Ascending aorta (tissue), 2 donors: Measurements from ENCODE around the gene CPNE4. TPM values are rescaled to one million over a fixed set of nuclear protein-coding genes. Genes with fewer than 3 reads are reported as not detected.

ENCODE experiments used
- DNase-seq, 2 donors: peaks; one replicate each; pipeline ENCODE4 v3.0.0-alpha.2; 2019; ENCODE audit warnings: low spot score in 2 of 2
- H3K27ac ChIP-seq, 2 donors: fragments of 200-600 bp; sonication (generic); one replicate each; pipeline ENCODE4 v1.5.1; 2016 to 2017; ENCODE audit warnings: mild to moderate bottlenecking in 1 of 2
- H3K27me3 ChIP-seq: fragments of 200-600 bp; sonication (generic); one replicate; pipeline ENCODE4 v1.5.1; 2017
- H3K36me3 ChIP-seq, 2 donors: fragments of 200-600 bp; sonication (generic); one replicate each; pipeline ENCODE4 v1.5.1; 2016
- H3K4me1 ChIP-seq, 2 donors: fragments of 200-600 bp; sonication (generic); one replicate each; pipeline ENCODE4 v1.5.1; 2016 to 2017; ENCODE audit warnings: mild to moderate bottlenecking in 1 of 2
- H3K4me3 ChIP-seq, 2 donors: fragments of 200-600 bp; sonication (generic); one replicate each; pipeline ENCODE4 v1.5.1; 2016 to 2017; ENCODE audit warnings: mild to moderate bottlenecking in 1 of 2
- H3K9me3 ChIP-seq, 2 donors: fragments of 200-600 bp; sonication (generic); one replicate each; pipeline ENCODE4 v1.5.1; 2016
- intact Hi-C: fragments of 100-400 bp; cut with DNase I; formaldehyde crosslinking; loops from one replicate; pipeline ENCODE4 v1.15.1; 2023
- total RNA-seq: library from RNA; depleted of rRNA; stranded (reverse); fragments of >200 nt; gene quantifications from one replicate; pipeline ENCODE4 v1.1.0, GENCODE V29; 2016
- TF ChIP-seq, protein P1 (sequence below), 3 experiments: fragments of 200-600 bp in 2 of 3; fragments of 450-650 bp in 1 of 3; sonication (generic) in 2 of 3; IDR thresholded peaks; one replicate each; pipeline ENCODE4 v1.5.1; 2016 to 2019; ENCODE audit warnings: antibody characterized with exemption in 3 of 3, mild to moderate bottlenecking in 1 of 3, moderate library complexity in 1 of 3

The CPNE4 gene
- total RNA-seq, 1 donor from 2014 or later: not detected

DNA sequence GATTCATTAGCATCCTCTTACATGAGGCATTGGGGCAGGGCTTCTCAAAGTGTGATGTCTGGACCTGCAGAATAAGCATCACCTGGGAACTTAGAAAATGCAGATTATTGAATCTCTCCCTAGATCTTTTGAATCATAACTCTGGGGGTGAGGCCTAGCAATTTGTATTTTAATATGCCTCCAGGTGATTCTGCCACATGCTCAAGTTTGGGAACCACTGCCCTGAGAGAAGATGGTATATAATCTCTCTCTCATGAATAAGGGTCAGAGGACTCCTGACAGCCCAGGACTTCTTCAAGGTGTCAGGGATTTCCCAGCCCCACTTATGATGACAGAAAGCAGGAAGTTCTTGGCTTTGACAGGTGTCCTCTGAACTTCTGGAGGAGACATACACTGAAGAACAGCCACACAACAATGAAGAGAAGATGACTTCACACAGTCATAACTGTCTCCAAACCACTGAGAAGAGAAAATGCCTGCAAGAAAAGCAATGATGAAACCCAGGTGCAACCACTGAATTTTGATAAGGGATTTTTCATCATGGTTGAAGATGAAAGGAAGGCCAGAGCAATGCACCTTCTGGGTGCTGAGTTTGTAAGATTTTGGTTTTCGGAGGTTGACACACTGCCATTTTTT is 320.1 kb downstream of the CPNE4 start:
- intact Hi-C loops: no loop called here
- H3K4me1 ChIP-seq: no peaks in the 10 kb centered on the region
- TF ChIP-seq, protein P1, sequence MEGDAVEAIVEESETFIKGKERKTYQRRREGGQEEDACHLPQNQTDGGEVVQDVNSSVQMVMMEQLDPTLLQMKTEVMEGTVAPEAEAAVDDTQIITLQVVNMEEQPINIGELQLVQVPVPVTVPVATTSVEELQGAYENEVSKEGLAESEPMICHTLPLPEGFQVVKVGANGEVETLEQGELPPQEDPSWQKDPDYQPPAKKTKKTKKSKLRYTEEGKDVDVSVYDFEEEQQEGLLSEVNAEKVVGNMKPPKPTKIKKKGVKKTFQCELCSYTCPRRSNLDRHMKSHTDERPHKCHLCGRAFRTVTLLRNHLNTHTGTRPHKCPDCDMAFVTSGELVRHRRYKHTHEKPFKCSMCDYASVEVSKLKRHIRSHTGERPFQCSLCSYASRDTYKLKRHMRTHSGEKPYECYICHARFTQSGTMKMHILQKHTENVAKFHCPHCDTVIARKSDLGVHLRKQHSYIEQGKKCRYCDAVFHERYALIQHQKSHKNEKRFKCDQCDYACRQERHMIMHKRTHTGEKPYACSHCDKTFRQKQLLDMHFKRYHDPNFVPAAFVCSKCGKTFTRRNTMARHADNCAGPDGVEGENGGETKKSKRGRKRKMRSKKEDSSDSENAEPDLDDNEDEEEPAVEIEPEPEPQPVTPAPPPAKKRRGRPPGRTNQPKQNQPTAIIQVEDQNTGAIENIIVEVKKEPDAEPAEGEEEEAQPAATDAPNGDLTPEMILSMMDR (IDR thresholded peaks at IDR 0.05): no peak
- H3K9me3 ChIP-seq: no peaks in the 10 kb centered on the region
- H3K4me3 ChIP-seq: no peak overlapping the region
- H3K27me3 ChIP-seq: no peaks in the 10 kb centered on the region
- DNase-seq: no peak
- no peaks in the 10 kb centered on the region for H3K36me3 ChIP-seq
- no peak overlapping the region for H3K27ac ChIP-seq

DNA sequence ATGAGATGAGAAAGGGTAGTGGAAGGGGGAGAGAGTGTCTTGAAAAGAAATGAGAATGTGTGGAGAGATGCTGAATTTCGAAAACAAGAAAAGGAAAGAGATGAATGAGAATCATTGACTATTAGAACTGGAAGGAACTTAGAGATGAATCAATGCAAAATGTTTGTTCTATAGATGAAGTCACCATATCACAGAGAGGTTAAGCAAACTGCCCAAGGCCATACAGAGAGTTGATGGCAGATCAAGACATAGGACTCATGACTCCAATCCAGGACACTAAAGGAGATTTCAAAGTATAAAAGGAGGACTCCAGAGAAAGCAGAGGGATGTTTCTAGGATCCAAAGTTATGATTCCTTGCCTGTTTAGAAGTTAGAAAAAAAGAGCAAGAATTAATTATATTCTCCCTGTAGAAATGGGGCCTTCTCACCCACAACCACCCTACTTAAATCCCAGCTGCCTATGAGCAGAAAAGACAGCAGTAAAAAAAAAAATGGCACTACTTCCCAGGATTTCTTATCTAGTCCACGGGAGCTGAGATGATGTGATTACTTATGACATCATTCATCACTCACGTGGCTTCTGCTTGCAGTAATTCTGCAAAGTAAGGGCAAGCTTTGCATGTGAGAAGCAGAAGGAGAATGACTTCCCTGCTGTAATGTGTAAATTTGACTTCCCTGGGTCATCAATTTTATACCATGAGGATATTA is 321.2 kb downstream of the CPNE4 start:
- intact Hi-C loops: no loop called here
- H3K27ac ChIP-seq: no peak overlapping the region
- no peak for DNase-seq
- no peaks in the 10 kb centered on the region for H3K9me3 ChIP-seq
- TF ChIP-seq, protein P1 (IDR thresholded peaks at IDR 0.05): no peak
- H3K36me3 ChIP-seq: no peaks in the 10 kb centered on the region
- H3K4me1 ChIP-seq: no peaks in the 10 kb centered on the region
- no peaks in the 10 kb centered on the region for H3K27me3 ChIP-seq
- H3K4me3 ChIP-seq: no peak overlapping the region

DNA sequence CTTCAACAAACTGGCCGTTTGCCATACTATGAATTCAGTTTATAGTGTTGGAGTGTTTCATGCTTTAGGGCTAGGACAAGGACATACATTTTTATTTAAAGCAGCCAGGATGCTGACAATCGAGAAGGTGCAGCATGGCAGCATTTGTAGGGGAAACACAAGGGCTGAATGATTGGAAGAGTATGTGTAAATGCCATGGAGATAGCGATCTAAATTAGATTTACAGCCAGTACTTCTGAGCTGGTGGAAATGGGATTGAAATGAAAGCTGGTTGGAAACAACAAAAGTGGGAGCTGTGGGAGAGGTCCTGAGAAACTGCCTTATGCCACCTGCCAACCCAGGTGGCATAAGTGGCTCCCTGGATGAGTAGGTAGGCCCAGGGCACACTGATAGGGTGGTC is 322.2 kb downstream of the CPNE4 start:
- intact Hi-C loops: no loop called here
- Histone ChIP-seq H3K4me3 (no peak overlapping the region), H3K9me3 (no peaks in the 10 kb centered on the region), H3K4me1 (no peaks in the 10 kb centered on the region), H3K27ac (no peak overlapping the region), H3K27me3 (no peaks in the 10 kb centered on the region), H3K36me3 (no peaks in the 10 kb centered on the region)
- DNase-seq: no peak
- TF ChIP-seq, protein P1 (IDR thresholded peaks at IDR 0.05): no peak

DNA sequence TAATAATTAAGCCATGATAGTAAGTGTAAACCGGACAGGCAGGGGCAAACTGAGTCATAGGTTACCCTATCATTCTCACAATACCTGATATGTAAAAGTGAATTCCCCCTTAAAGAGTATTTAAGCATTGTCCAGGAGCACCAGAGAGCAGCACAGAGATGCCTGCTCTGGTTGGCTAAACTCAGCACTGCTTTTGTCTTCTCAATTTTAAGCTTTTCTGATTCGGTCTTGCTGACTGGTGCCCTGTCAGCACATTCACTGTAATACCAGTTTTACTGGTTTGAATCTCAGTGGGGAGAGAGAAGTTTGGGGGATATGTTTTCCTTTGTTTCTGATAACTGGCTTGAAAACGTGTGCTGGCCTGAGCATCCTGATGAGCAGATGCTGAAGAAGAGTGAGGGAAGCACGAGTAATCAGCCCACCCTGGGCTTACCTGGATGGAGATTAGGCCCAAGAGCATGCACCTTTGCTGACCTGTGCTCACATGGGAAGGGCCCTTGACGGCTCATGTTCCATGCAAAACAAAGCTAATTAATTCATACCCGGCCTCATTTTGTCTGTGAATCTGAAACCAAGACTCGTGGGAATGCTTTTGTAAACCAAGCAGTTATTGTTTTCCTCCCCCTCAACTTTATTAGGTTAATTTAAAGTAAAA is 323.6 kb downstream of the CPNE4 start:
- TF ChIP-seq, protein P1 (IDR thresholded peaks at IDR 0.05): no peak
- Histone ChIP-seq H3K4me1 (no peaks in the 10 kb centered on the region), H3K27ac (no peak overlapping the region), H3K36me3 (no peaks in the 10 kb centered on the region), H3K4me3 (no peak overlapping the region), H3K9me3 (no peaks in the 10 kb centered on the region), H3K27me3 (no peaks in the 10 kb centered on the region)
- DNase-seq: no peak
- intact Hi-C loops: no loop called here

DNA sequence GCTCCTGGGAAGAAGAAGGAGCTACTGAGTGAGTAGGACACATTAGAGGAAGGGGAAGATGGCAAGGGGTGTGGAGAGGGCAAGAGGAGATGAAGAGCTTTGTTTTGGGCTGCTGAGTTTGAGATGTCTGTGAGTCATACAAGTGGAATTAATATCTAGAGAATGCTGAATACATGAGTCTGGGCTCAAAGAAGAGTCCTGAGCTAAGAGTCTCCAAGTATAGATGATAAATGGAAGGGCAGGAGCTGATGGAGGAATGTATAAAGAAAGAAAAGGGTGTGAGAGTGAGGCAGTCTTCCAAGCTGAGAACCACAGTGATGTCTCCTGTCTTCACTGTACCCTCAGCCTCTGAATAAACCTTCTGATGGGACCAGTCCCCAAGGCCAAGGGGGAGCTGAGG is 326.6 kb downstream of the CPNE4 start:
- H3K4me1 ChIP-seq: no peaks in the 10 kb centered on the region
- H3K27me3 ChIP-seq: no peaks in the 10 kb centered on the region
- no peak overlapping the region for H3K27ac ChIP-seq
- no peak for DNase-seq
- no peaks in the 10 kb centered on the region for H3K36me3 ChIP-seq
- no peaks in the 10 kb centered on the region for H3K9me3 ChIP-seq
- no peak overlapping the region for H3K4me3 ChIP-seq
- intact Hi-C loops: no loop called here
- TF ChIP-seq, protein P1 (IDR thresholded peaks at IDR 0.05): no peak
